GM12873 (cell line): ENCODE results near the gene GPR6.

Experiments
- TF ChIP-seq, protein P1 (sequence below): IDR thresholded peaks from 2 replicates; pipeline ENCODE4 v1.5.1; 2012; ENCODE audit warnings: low read depth, mild to moderate bottlenecking, moderate library complexity, low read length, control low read depth; ENCODE audit not compliant: insufficient read depth; ENCODE audit errors: missing control alignments

The GPR6 gene

DNA sequence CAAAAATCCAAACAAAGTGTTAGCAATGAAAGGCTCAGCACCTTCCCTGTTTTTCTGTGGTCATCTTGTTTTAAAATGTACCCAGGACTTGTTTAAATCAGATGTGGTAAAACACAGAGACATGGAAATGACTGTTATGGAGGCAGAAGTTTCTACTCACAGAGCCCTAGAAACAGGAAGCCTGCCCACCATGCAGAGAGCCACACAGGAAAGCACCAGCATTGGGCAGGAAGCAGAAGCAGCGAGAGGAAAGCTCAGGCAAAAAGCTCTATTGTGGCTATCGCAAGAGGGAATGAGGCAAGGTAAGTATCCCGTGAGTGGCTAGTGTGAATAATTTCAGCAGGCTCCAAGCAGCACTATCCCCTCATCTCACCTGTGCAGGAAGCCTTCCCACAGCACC is 42.8 kb downstream of the GPR6 start:
- TF ChIP-seq, protein P1, sequence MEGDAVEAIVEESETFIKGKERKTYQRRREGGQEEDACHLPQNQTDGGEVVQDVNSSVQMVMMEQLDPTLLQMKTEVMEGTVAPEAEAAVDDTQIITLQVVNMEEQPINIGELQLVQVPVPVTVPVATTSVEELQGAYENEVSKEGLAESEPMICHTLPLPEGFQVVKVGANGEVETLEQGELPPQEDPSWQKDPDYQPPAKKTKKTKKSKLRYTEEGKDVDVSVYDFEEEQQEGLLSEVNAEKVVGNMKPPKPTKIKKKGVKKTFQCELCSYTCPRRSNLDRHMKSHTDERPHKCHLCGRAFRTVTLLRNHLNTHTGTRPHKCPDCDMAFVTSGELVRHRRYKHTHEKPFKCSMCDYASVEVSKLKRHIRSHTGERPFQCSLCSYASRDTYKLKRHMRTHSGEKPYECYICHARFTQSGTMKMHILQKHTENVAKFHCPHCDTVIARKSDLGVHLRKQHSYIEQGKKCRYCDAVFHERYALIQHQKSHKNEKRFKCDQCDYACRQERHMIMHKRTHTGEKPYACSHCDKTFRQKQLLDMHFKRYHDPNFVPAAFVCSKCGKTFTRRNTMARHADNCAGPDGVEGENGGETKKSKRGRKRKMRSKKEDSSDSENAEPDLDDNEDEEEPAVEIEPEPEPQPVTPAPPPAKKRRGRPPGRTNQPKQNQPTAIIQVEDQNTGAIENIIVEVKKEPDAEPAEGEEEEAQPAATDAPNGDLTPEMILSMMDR: no peak

DNA sequence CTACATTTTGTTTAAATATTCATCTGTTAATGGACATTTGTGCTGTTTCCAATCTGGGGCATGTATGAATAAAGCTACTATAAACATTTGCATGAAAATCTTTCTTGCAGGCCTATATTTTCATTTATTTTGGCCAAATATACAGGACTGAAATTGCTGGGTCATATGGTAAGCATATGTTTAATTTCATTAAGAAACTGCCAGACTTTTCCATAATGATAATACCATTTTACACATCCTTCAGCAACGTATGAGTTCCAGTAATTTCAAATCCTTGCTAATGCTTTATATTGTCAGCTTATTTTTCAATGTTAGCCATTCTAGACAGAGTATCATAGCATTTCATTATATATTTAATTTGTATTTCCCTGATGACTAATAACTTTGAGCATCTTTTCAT is 51.0 kb downstream of the GPR6 start:
- TF ChIP-seq, protein P1: no peak
